K562 treated with DMSO at 1 percent for 4 hours (cell line): ENCODE data around the gene LIMS4. TPM values are rescaled to one million over a fixed set of nuclear protein-coding genes. Genes with fewer than 3 reads are reported as not detected.

ENCODE experiments used
- total RNA-seq: library from RNA; unstranded; fragments of 300-600 nt; gene quantifications from 2 replicates; pipeline ENCODE4 v1.2.3, GENCODE V29; 2022; ENCODE audit not compliant: insufficient read depth

Gene LIMS4
- not detected in 2 replicates for total RNA-seq

GRCh38 chr2:110472171-110473058 is at the start of gene LIMS4:
LIMS4 (minus strand) TSS chr2:110472816; CDS start chr2:110472778, 38 bp downstream.

Other genes starting within 250 kb of the LIMS4 start
- 0.39 and 0.54 TPM in 2 replicates for gene RGPD6, start 104.4 kb upstream of the LIMS4 start, total RNA-seq
- gene BUB1, start 205.2 kb upstream of the LIMS4 start, total RNA-seq: 37.8 and 59.7 TPM in 2 replicates